Adrenal gland (tissue), 5 donors: Measurements from ENCODE around the gene RABGAP1.

Experiments
- CTCF ChIP-seq, 6 experiments: fragments of 450-650 bp in 4 of 6; fragments of 200-600 bp in 2 of 6; sonication (generic) in 1 of 6; IDR thresholded peaks; 1 replicate in 5 of 6; 2 replicates in 1 of 6; pipeline versions ENCODE4 v1.5.1 to v1.8.0; 2016 to 2021; ENCODE audit warnings: antibody characterized with exemption in 6 of 6, mild to moderate bottlenecking in 2 of 6, moderate library complexity in 1 of 6
- POLR2A ChIP-seq, 2 donors: fragments of 450-650 bp; IDR thresholded peaks; one replicate each; pipeline ENCODE4 v1.6.1; 2017; ENCODE audit warnings: antibody characterized with exemption in 2 of 2, mild to moderate bottlenecking in 2 of 2, moderate library complexity in 1 of 2
- donor health status: DM: no; HTN: no; CAD: no.

- TF ChIP-seq POLR2A (IDR thresholded peaks at IDR 0.05) (no peak), CTCF (IDR thresholded peaks at IDR 0.05) (no peak)
These were observed 94.2 kb downstream of the RABGAP1 start for GRCh38 chr9:123034881-123035510.
